Astrocyte of the cerebellum (primary cell): ENCODE data around the gene SELP.

Source experiments
- DNase-seq: peaks from one replicate; pipeline ENCODE4 v3.0.0-alpha.2; 2011; ENCODE audit warnings: low read depth
- H3K4me3 ChIP-seq: 2 replicates; pipeline ENCODE4 v1.5.1; 2011; ENCODE audit warnings: mild to moderate bottlenecking, low read depth, low read length, moderate library complexity
- CTCF ChIP-seq: IDR thresholded peaks from 2 replicates; pipeline ENCODE4 v1.5.1; 2012; ENCODE audit warnings: low read length, low read depth, moderate library complexity, mild to moderate bottlenecking; ENCODE audit errors: missing control alignments
- in situ Hi-C: cut with HindIII; loops from 2 replicates; pipeline ENCODE4 v1.10.0; 2017; ENCODE audit warnings: low sequenced_read_pairs

Gene SELP

DNA sequence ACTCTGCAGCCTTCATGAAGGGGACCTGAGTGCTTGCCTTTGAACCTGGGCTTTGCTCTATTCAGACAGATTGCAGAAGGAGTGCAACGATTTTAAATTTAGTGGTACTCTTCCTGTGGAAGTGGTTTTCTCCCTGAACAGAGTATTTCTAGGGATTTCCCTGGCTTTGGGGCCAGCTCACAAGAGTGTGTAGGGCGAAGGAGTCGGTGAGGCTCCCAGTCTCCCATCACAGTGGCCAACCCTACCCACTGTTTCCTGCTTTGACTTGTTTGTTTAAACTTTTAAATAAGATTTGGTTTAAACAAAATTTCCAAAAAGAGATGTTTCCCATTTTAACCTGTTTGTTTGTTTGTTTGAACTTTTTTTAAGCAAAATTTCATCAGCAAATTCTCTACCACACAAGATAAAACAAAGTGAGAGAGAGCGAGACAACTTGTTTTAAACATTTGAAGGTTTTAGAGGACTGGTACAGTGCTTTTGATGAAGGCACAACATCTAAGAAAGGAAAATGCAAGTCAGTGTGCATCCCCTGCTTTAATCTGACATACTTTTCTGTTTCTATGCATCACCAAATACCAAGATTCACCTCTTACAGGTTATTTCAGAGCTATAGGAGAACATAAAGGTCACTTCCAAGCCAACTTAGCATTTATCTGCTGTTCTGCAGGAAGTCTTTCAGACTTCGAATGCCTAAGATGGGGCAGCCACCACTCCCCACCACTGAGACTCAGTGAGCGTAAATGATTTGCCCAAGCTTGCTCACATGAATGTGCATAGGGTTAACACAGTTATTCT is 6.6 kb downstream of the SELP start:
- DNase-seq, result no peak
- no peak overlapping the region for H3K4me3 ChIP-seq
- in situ Hi-C loops, result no loop called here
- no peak for TF ChIP-seq CTCF

- H3K4me3 ChIP-seq, result no peak overlapping the region
- TF ChIP-seq CTCF, result no peak
- DNase-seq, result no peak
- in situ Hi-C loops, result no loop called here
Measured at GRCh38 chr1:169620565-169620964, 9.4 kb downstream of the SELP start.

DNA sequence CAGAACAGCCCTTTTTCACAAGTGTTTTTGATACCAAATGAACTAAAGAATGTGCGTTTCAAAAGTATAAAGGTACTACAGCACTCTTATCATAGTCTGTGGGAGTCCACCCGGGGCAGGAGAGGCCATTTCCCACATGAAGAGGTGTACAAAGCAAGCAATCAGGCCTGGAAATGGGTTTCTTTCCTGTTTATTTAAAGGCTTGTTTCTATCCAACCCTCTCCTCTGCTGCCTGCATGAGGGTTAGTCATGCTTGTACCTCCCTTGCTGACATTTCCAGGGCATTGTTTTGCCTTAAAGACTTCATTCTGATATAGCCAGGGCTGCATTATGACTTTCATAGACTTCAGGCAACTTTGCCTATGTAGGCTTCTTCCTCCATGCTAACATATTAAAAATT is 11.6 kb downstream of the SELP start:
- in situ Hi-C loops, result no loop called here
- no peak for DNase-seq
- no peak overlapping the region for H3K4me3 ChIP-seq
- TF ChIP-seq CTCF, result no peak

- DNase-seq, result no peak
- in situ Hi-C loops, result no loop called here
- TF ChIP-seq CTCF, result no peak
- no peak overlapping the region for H3K4me3 ChIP-seq
Measured at GRCh38 chr1:169615803-169616202, 14.1 kb downstream of the SELP start.

GRCh38 chr1:169610858-169611257 is 19.1 kb downstream of the SELP start:
- no peak for DNase-seq
- TF ChIP-seq CTCF, result no peak
- no peak overlapping the region for H3K4me3 ChIP-seq
- in situ Hi-C loops, result no loop called here

- in situ Hi-C loops, result no loop called here
- TF ChIP-seq CTCF, result no peak
- DNase-seq, result no peak
Measured at GRCh38 chr1:169610108-169610507, 19.8 kb downstream of the SELP start.

More at GRCh38 chr1:169610108-169610507, 19.8 kb downstream of the SELP start:
- H3K4me3 ChIP-seq, result no peak overlapping the region
